Sigmoid colon (tissue), 7 donors: ENCODE results near the gene GRM7. TPM values are rescaled to one million over a fixed set of nuclear protein-coding genes. Genes with fewer than 3 reads are reported as not detected.

Source experiments
- DNase-seq: peaks from one replicate; pipeline ENCODE4 v3.0.0-alpha.2; 2019
- H3K27ac ChIP-seq, 4 donors: fragments of 200-600 bp; sonication (generic); one replicate each; pipeline ENCODE4 v1.5.1; 2016 to 2019; ENCODE audit warnings: mild to moderate bottlenecking in 1 of 4
- H3K27me3 ChIP-seq, 3 donors: fragments of 200-600 bp; sonication (generic); one replicate each; pipeline ENCODE4 v1.5.1; 2019; ENCODE audit warnings: mild to moderate bottlenecking in 1 of 3
- H3K36me3 ChIP-seq, 4 donors: fragments of 200-600 bp; sonication (generic); one replicate each; pipeline ENCODE4 v1.5.1; 2016 to 2019
- H3K4me1 ChIP-seq, 4 donors: fragments of 200-600 bp; sonication (generic); one replicate each; pipeline ENCODE4 v1.5.1; 2017 to 2019
- H3K4me3 ChIP-seq, 4 donors: fragments of 200-600 bp; sonication (generic); one replicate each; pipeline ENCODE4 v1.5.1; 2017 to 2019; ENCODE audit warnings: mild to moderate bottlenecking in 2 of 4, moderate library complexity in 1 of 4
- H3K9me3 ChIP-seq, 4 donors: fragments of 200-600 bp in 3 of 4; sonication (generic) in 3 of 4; one replicate each; pipeline versions ENCODE4 v1.5.1 to v1.6.1; 2013 to 2019
- EP300 ChIP-seq, 4 donors: sonication (generic); formaldehyde crosslinking; IDR thresholded peaks; one replicate each; pipeline ENCODE4 v1.6.1; 2017; ENCODE audit warnings: antibody characterized with exemption in 4 of 4
- POLR2A ChIP-seq, 2 donors: fragments of 450-650 bp; IDR thresholded peaks; one replicate each; pipeline ENCODE4 v1.6.1; 2016; ENCODE audit warnings: antibody characterized with exemption in 2 of 2, mild to moderate bottlenecking in 2 of 2, moderate library complexity in 2 of 2
- POLR2AphosphoS5 ChIP-seq, 4 donors: sonication (generic); formaldehyde crosslinking; IDR thresholded peaks; one replicate each; pipeline ENCODE4 v1.6.1; 2017; ENCODE audit warnings: antibody characterized with exemption in 4 of 4
- WGBS, 2 donors: extraction: QIAGEN DNeasy Blood & Tissue Kit; methylation state at CpG; one replicate each; pipeline ENCODE4 v1.1.7; 2013; 5-methylcytosine and 5-hydroxymethylcytosine counted together
- intact Hi-C: fragments of 100-400 bp; cut with DNase I; formaldehyde crosslinking; loops from one replicate; pipeline ENCODE4 v1.15.1; 2023
- polyA plus RNA-seq, 3 donors: library from polyadenylated mRNA; stranded (reverse); fragments of 200-250 nt; gene quantifications; one replicate each; pipeline ENCODE4 v1.2.3, GENCODE V29; 2013
- total RNA-seq, 4 donors: library from RNA; depleted of rRNA; stranded (reverse); fragments of >200 nt; gene quantifications; one replicate each; pipeline ENCODE4 v1.1.0, GENCODE V29; 2016
- TF ChIP-seq, protein P1 (sequence below), 4 experiments: fragments of 450-650 bp in 3 of 4; fragments of 200-600 bp in 1 of 4; IDR thresholded peaks; one replicate each; pipeline ENCODE4 v1.5.1; 2016 to 2019; ENCODE audit warnings: antibody characterized with exemption in 4 of 4, mild to moderate bottlenecking in 3 of 4, moderate library complexity in 2 of 4
- donor health status: healthy with polysubstance abuse.
- donor health status: Bipolar disorder and iron deficiency.
- donor health status: healthy.

The GRM7 gene
- total and polyA plus RNA-seq, 7 donors = 0.09 to 0.71 (median 0.22) TPM; not detected in 3

DNA sequence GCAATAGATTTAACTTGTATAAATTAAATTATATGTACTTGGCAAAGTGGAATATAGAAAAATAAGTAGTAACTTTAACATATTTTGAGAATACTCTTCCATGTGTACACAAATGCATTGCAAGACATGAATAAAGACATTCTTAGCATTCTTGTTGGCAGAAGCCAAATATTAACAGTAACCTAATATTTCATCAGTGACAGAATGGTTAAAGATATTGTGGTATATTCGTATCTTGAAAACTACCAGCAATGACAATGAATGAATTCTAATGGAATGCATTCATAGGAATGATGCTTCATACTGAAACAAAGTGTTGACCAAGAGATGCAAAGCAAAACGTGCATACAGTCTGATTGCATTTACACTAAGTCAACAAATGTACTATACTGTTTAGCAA, 524.7 kb downstream of the GRM7 start:
- H3K36me3 ChIP-seq = no peaks in the 10 kb centered on the region
- no peak for DNase-seq
- 57 to 70% methylated on average over 2 of the region's 2 CpGs for WGBS, 2 donors
- H3K4me3 ChIP-seq = no peak overlapping the region
- intact Hi-C loops = no loop called here
- H3K9me3 ChIP-seq = no peaks in the 10 kb centered on the region
- H3K27ac ChIP-seq = no peak overlapping the region
- TF ChIP-seq POLR2AphosphoS5 (IDR thresholded peaks at IDR 0.05) = no peak
- TF ChIP-seq, protein P1, sequence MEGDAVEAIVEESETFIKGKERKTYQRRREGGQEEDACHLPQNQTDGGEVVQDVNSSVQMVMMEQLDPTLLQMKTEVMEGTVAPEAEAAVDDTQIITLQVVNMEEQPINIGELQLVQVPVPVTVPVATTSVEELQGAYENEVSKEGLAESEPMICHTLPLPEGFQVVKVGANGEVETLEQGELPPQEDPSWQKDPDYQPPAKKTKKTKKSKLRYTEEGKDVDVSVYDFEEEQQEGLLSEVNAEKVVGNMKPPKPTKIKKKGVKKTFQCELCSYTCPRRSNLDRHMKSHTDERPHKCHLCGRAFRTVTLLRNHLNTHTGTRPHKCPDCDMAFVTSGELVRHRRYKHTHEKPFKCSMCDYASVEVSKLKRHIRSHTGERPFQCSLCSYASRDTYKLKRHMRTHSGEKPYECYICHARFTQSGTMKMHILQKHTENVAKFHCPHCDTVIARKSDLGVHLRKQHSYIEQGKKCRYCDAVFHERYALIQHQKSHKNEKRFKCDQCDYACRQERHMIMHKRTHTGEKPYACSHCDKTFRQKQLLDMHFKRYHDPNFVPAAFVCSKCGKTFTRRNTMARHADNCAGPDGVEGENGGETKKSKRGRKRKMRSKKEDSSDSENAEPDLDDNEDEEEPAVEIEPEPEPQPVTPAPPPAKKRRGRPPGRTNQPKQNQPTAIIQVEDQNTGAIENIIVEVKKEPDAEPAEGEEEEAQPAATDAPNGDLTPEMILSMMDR (IDR thresholded peaks at IDR 0.05) = no peak
- no peak for TF ChIP-seq POLR2A (IDR thresholded peaks at IDR 0.05)
- no peak for TF ChIP-seq EP300 (IDR thresholded peaks at IDR 0.05)
- H3K27me3 ChIP-seq = no peaks in the 10 kb centered on the region
- peaks cover 0 to 32% (median 27%) of the 10 kb centered on the region in 4 donors for H3K4me1 ChIP-seq

GRCh38 chr3:7388026-7388425, 527.1 kb downstream of the GRM7 start:
- Histone ChIP-seq H3K4me3 (no peak overlapping the region), H3K9me3 (no peaks in the 10 kb centered on the region), H3K4me1 (peaks cover 0 to 10% (median 7%) of the 10 kb centered on the region in 4 donors), H3K27ac (no peak overlapping the region), H3K36me3 (no peaks in the 10 kb centered on the region), H3K27me3 (no peaks in the 10 kb centered on the region)
- DNase-seq = no peak
- intact Hi-C loops = no loop called here
- 79 to 84% methylated on average over 2 of the region's 2 CpGs for WGBS, 2 donors
- no peak for TF ChIP-seq EP300 (IDR thresholded peaks at IDR 0.05)
- no peak for TF ChIP-seq POLR2AphosphoS5 (IDR thresholded peaks at IDR 0.05)
- TF ChIP-seq, protein P1 (IDR thresholded peaks at IDR 0.05) = no peak
- no peak for TF ChIP-seq POLR2A (IDR thresholded peaks at IDR 0.05)

DNA sequence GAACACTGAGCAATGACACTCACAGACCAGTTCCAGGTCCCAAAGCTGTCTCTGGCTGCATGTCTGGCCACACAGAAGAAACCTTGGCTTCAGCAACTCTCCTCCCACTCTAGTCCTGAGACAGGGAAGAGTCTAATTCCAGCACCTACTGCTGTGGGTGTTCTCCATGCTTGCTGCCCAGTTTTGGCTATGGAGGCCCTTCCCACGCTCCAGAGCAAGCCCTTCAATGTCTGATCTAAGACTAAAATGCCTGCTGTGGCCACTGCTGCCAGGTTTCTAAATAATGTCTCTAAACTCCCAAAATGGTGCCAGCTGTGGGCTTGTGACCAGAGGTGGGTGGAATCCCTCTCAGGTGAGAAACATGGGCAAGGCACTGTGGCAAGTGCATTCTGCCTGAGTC, 531.3 kb downstream of the GRM7 start:
- Histone ChIP-seq H3K4me3 (no peak overlapping the region), H3K9me3 (no peaks in the 10 kb centered on the region), H3K27me3 (no peaks in the 10 kb centered on the region), H3K4me1 (no peaks in the 10 kb centered on the region), H3K27ac (no peak overlapping the region), H3K36me3 (no peaks in the 10 kb centered on the region)
- intact Hi-C loops = no loop called here
- TF ChIP-seq POLR2A (IDR thresholded peaks at IDR 0.05) (no peak), POLR2AphosphoS5 (IDR thresholded peaks at IDR 0.05) (no peak), EP300 (IDR thresholded peaks at IDR 0.05) (no peak)
- TF ChIP-seq, protein P1 (IDR thresholded peaks at IDR 0.05) = no peak
- DNase-seq = no peak
- WGBS, 2 donors = 81 to 82% methylated on average over 1 of the region's 1 CpG

- Histone ChIP-seq H3K4me3 (no peak overlapping the region), H3K27me3 (no peaks in the 10 kb centered on the region), H3K27ac (no peak overlapping the region), H3K4me1 (no peaks in the 10 kb centered on the region), H3K9me3 (no peaks in the 10 kb centered on the region), H3K36me3 (no peaks in the 10 kb centered on the region)
- intact Hi-C loops = no loop called here
- no peak for TF ChIP-seq POLR2A (IDR thresholded peaks at IDR 0.05)
- no peak for TF ChIP-seq EP300 (IDR thresholded peaks at IDR 0.05)
- no peak for TF ChIP-seq POLR2AphosphoS5 (IDR thresholded peaks at IDR 0.05)
- TF ChIP-seq, protein P1 (IDR thresholded peaks at IDR 0.05) = no peak
- 88 to 89% methylated on average over 6 of the region's 6 CpGs for WGBS, 2 donors
- no peak for DNase-seq
These were observed 533.2 kb downstream of the GRM7 start for GRCh38 chr3:7393944-7394605.

DNA sequence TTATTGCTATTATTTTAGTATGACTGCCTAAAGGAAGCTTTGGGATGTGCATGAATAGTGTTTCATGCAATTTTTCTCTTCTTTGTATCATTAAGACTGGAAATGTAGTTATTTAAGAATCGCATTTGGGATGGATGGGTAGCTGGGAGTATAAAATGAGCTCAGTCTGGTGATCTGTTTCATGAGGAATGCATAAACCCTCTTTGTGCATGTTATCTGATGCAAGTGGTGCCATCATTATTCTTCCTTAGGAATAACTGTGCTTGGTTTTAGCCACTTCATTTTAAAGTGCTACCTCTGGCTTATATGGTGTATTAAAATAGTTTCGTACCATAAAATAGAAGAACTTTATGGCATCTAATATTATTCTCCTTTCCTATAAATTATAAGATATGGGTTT, 535.6 kb downstream of the GRM7 start:
- Histone ChIP-seq H3K27me3 (no peaks in the 10 kb centered on the region), H3K9me3 (no peaks in the 10 kb centered on the region), H3K27ac (no peak overlapping the region), H3K36me3 (no peaks in the 10 kb centered on the region), H3K4me1 (no peaks in the 10 kb centered on the region), H3K4me3 (no peak overlapping the region)
- DNase-seq = no peak
- 93 to 94% methylated on average over 2 of the region's 2 CpGs for WGBS, 2 donors
- intact Hi-C loops = no loop called here
- no peak for TF ChIP-seq POLR2AphosphoS5 (IDR thresholded peaks at IDR 0.05)
- no peak for TF ChIP-seq POLR2A (IDR thresholded peaks at IDR 0.05)
- TF ChIP-seq, protein P1 (IDR thresholded peaks at IDR 0.05) = no peak
- no peak for TF ChIP-seq EP300 (IDR thresholded peaks at IDR 0.05)
